Thyroid gland (tissue), 4 donors: ENCODE results near the gene SNAP91.

ENCODE experiments used
- CTCF ChIP-seq, 6 experiments: fragments of 200-600 bp in 3 of 6; fragments of 450-650 bp in 3 of 6; sonication (generic) in 3 of 6; IDR thresholded peaks; one replicate each; pipeline ENCODE4 v1.5.1; 2016 to 2019; ENCODE audit warnings: antibody characterized with exemption in 6 of 6, mild to moderate bottlenecking in 2 of 6, inconsistent platforms in 1 of 6, moderate library complexity in 1 of 6
- POLR2A ChIP-seq, 2 donors: fragments of 450-650 bp; IDR thresholded peaks; one replicate each; pipeline ENCODE4 v1.6.1; 2017; ENCODE audit warnings: antibody characterized with exemption in 2 of 2, mild to moderate bottlenecking in 2 of 2, moderate library complexity in 1 of 2

DNA sequence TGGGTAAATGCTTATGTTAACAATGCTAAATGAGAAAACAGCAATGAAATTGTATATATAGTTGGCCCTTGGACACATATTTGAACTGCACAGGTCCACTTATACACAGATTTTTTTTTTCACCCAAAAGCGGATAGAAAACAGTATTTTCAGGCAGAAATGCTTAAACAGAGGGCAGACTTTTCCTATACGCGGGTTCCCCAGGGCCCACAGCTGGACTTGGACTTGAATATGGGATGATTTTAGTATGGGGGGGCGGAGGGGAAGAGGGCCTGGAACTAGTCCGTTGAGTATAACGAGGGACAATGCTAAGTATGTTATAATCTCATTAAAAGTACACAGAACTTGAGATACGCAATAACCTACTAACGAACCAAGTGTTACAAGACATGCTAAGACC lies 197.6 kb downstream of the SNAP91 start:
- TF ChIP-seq CTCF (IDR thresholded peaks at IDR 0.05) (no peak), POLR2A (IDR thresholded peaks at IDR 0.05) (no peak)
